ENCODE data around the gene PWWP2B. TPM values are rescaled to one million over a fixed set of nuclear protein-coding genes. Genes with fewer than 3 reads are reported as not detected.
"Not testable (repeated sequence)": the region's sequence is repeated elsewhere in the genome, so short reads cannot be mapped to it uniquely, and the experiment has no call there.

The PWWP2B gene
- 4.2 and 5.8 TPM in 2 replicates for total RNA-seq (2014; rRNA removed; shearing (Covaris generic))

DNA sequence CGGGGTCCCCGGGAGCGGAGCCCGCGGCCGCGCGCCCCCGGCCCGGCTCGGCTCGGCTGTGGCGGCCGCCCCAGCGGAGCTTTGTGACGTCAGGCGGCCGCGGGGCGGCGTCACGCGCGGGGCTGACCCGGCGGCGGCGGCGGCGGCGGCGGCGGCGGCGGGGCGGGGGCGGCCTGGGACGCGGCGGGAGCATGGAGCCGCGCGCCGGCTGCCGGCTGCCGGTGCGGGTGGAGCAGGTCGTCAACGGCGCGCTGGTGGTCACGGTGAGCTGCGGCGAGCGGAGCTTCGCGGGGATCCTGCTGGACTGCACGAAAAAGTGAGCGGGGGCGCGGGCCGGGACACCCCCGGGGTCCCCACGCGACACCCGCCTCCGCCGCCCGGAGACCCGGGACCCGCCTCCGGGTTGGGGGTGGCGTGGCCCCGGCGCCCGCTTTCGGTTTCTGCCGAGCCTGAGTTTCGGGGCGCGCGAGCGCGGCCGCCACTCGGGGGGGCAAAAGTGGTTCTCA is at the start of gene PWWP2B:
TSS of gene PWWP2B (plus strand) at position 165 of the 506 bp plus-strand sequence. CDS start at position 192, 27 bp downstream.
- Histone ChIP-seq H3K9me3 (replicated peaks) (no peaks in the 10 kb centered on the region; the same call in 1 of the 2 replicates), H3K27me3 (replicated peaks) (no peaks in the 10 kb centered on the region), H3K27ac (no peak within 1 kb of the TSS), H3K36me3 (no peaks in the 10 kb centered on the region), H3K4me3 (peak within 1 kb of the TSS; percentile 78), H3K4me1 (replicated peaks) (peaks cover 10% of the 10 kb centered on the region)
- DNase-seq (ENCODE audit: low read depth in 1 of 2, low spot score in 2 of 2): no peak

DNA sequence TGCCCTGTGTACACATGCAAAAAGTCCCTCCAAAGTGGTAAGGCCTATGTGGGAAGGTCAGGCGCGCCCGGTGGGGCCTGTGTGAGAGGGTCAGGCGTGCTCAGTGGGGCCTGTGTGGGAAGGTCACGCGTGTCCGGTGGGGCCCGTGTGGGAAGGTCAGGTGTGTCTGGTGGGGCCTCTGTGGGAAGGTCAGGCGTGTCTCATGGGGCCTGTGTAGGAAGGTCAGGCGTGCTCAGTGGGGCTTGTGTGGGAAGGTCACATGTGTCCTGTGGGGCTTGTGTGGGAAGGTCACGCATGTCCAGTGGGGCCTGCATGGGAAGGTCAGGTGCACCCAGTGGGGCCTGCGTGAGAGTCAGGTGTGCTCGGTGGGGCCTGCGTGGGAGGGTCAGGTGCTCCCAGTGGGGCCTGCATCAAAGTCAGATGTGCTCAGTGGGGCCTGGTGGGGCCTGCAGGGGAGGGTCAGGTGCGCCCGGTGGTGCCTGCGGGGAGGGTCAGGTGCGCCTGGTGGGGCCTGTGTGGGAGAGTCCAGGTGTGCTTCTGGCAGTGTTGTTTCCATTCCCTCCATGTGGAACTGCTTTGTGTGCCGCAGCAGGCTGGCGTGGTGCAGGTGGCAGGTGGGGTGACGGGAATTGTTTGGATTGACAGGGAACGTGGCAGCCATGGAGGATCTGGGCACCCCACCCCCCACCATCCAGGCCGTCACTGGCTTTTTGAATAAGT is 49.6 kb upstream of the PWWP2B start:
- Histone ChIP-seq H3K4me1 (replicated peaks) (no peaks in the 10 kb centered on the region), H3K27ac (no peak overlapping the region), H3K4me3 (no peak overlapping the region), H3K27me3 (replicated peaks) (no peaks in the 10 kb centered on the region), H3K9me3 (replicated peaks) (no peaks in the 10 kb centered on the region), H3K36me3 (no peaks in the 10 kb centered on the region)
- no peak for DNase-seq (ENCODE audit: low read depth in 1 of 2, low spot score in 2 of 2)

DNA sequence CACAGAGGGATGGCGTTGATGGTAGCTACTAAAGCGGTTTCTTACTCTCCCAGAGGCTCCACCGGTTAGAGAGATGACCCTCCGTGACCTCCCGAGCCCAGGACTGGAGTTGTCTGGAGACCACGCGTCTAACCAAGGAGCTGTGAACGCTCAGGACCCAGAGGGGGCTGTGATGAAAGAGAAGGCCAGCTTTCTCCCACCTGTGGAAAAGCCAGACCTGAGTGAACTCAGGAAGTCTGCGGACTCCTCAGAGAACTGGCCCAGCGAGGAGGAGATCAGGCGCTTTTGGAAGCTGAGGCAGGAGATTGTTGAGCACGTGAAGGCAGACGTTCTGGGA is 49.1 kb upstream of the PWWP2B start:
- no peak overlapping the region for H3K27ac ChIP-seq
- H3K27me3 ChIP-seq (replicated peaks): no peaks in the 10 kb centered on the region
- H3K9me3 ChIP-seq (replicated peaks): no peaks in the 10 kb centered on the region
- no peak for DNase-seq (ENCODE audit: low read depth in 1 of 2, low spot score in 2 of 2)
- no peaks in the 10 kb centered on the region for H3K36me3 ChIP-seq
- no peak overlapping the region for H3K4me3 ChIP-seq
- no peaks in the 10 kb centered on the region for H3K4me1 ChIP-seq (replicated peaks)

DNA sequence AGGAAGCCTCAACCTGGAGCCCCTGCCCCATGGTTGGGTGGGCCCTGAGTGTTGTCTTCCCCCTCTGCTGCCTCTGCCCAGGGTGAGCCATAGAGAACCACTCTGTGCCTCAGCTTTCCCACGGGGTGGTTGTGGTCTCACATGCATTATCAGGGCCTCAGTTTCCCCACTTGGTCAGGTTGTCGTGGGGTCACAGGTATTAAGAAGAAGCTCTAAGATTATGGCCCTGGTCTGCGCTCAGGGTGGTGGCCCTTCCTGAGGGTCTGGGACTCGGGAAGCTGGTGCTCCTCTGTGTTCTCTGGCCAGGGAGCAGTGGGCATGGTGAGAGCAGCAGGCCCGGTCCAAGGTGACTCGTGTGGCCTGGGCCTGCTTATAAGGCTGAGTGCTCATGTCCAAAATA is 47.2 kb upstream of the PWWP2B start:
- Histone ChIP-seq H3K27ac (no peak overlapping the region), H3K36me3 (no peaks in the 10 kb centered on the region), H3K27me3 (replicated peaks) (no peaks in the 10 kb centered on the region)

DNA sequence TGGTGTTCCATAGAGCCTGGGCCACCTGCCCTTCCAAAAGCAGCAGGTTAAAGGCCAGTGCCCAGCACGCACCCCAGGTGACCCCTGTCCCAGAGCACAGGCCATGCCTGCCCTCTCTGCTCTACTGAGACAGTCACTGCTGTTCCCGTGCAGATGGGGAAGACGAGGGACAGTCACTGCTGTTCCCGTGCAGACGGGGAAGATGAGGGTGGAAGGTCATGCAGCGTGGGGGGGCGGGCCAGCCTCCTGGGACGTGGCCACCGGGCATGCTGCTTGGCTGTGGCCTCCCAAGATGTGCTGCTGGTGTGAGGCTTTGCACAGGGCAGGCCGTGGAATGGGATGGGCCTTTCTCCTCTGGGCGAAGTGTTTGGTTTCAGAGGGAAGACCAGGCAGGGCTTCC is 46.6 kb upstream of the PWWP2B start:
- no peaks in the 10 kb centered on the region for H3K27me3 ChIP-seq (replicated peaks)
- H3K4me3 ChIP-seq: no peak overlapping the region
- no peak overlapping the region for H3K27ac ChIP-seq
- no peaks in the 10 kb centered on the region for H3K4me1 ChIP-seq (replicated peaks)
- DNase-seq (ENCODE audit: low read depth in 1 of 2, low spot score in 2 of 2): no peak
- H3K36me3 ChIP-seq: no peaks in the 10 kb centered on the region
- H3K9me3 ChIP-seq (replicated peaks): no peaks in the 10 kb centered on the region

More for the DNA sequence above, 47.2 kb upstream of the PWWP2B start:
- no peak for DNase-seq (ENCODE audit: low read depth in 1 of 2, low spot score in 2 of 2)
- H3K4me3 ChIP-seq: no peak overlapping the region
- no peaks in the 10 kb centered on the region for H3K9me3 ChIP-seq (replicated peaks)
- no peaks in the 10 kb centered on the region for H3K4me1 ChIP-seq (replicated peaks)

DNA sequence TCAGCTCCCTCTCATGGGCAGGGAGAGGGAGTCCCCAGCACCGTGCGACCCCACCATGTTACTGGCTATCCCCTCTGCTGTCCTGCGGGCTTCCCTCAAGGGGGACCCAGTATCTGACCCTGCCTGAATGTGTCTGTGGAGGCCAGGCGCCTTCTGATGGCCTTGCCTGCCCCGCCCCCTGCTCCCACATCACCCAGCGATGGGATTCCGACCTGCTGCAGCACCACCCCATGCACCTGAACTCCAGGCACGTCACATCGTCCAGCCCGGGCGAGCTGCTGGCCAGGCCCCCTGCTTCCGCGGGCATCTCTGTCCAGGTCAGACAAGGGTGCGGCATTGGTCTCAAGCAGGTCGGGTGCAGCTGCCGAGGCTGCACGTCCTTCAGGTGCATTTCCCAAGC is 46.1 kb upstream of the PWWP2B start:
- H3K36me3 ChIP-seq: no peaks in the 10 kb centered on the region
- H3K27ac ChIP-seq: no peak overlapping the region
- no peak for DNase-seq (ENCODE audit: low read depth in 1 of 2, low spot score in 2 of 2)
- no peaks in the 10 kb centered on the region for H3K27me3 ChIP-seq (replicated peaks)
- no peaks in the 10 kb centered on the region for H3K4me1 ChIP-seq (replicated peaks)
- H3K9me3 ChIP-seq (replicated peaks): no peaks in the 10 kb centered on the region
- H3K4me3 ChIP-seq: no peak overlapping the region

DNA sequence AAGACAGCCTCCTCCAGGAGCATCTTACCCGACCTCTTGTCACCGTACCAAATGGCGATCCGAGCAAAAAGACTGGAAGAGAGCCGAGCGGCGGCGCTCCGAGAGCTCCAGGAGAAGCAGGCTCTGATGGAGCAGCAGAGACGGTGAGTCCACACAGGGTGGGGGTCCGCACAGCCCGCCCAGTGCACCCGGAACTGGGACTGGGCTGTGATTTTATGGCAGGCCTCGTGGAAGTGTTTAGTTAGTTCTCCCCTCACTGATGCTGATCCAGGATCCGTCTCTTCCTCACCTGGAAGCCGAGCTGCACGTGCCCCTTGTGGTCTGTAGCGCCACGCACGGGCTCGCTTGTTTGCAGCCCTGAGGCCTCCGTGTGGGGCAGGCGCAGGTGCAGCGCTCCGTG is 45.4 kb upstream of the PWWP2B start:
- no peaks in the 10 kb centered on the region for H3K9me3 ChIP-seq (replicated peaks)

DNA sequence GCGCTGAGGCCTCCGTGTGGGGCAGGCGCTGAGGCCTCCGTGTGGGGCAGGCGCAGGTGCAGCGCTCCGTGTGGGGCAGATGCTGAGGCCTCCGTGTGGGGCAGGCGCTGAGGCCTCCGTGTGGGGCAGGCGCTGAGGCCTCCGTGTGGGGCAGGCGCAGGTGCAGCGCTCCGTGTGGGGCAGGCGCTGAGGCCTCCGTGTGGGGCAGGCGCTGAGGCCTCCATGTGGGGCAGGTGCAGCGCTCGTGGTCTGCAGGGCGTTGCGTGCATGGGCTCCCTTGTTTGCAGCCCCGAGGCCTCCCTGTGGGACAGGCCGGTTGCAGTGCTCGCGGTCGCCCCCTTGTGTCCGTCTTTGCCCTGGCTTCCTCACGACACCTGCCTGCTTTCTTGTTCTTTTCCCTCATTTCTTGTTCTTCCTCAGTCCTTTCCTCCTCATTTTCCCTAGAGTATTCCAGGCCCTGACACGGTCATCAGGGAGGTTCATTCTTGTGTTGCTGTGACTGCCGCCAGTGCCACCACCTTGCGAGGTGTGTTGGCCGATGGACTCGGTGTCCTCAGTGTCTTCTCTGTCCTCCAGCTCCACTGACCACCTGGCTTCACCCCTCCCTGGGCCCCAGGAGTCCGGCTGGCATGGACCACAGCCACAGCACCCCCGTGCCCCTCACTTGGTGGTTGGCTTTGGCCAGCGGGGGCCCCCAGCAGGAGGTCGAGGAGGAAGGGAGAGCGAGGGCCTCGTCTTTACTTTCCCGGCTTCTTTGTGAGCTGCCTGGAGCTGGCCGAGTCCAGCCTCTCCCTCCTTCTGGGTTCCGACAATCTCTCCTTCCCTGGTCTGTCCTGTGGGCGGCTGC is 44.3 kb upstream of the PWWP2B start:
- H3K36me3 ChIP-seq; H3K4me1 ChIP-seq (replicated peaks); H3K9me3 ChIP-seq (replicated peaks); H3K27me3 ChIP-seq (replicated peaks); H3K27ac ChIP-seq; H3K4me3 ChIP-seq: not testable (repeated sequence)
- peak in 1 of 2 experiments; percentile 42 for DNase-seq (ENCODE audit: low read depth in 1 of 2, low spot score in 2 of 2)

More for the DNA sequence above, 45.4 kb upstream of the PWWP2B start:
- H3K27me3 ChIP-seq (replicated peaks): no peaks in the 10 kb centered on the region
- no peaks in the 10 kb centered on the region for H3K36me3 ChIP-seq
- H3K27ac ChIP-seq: no peak overlapping the region
- no peak for DNase-seq (ENCODE audit: low read depth in 1 of 2, low spot score in 2 of 2)
- no peaks in the 10 kb centered on the region for H3K4me1 ChIP-seq (replicated peaks)
- no peak overlapping the region for H3K4me3 ChIP-seq

DNA sequence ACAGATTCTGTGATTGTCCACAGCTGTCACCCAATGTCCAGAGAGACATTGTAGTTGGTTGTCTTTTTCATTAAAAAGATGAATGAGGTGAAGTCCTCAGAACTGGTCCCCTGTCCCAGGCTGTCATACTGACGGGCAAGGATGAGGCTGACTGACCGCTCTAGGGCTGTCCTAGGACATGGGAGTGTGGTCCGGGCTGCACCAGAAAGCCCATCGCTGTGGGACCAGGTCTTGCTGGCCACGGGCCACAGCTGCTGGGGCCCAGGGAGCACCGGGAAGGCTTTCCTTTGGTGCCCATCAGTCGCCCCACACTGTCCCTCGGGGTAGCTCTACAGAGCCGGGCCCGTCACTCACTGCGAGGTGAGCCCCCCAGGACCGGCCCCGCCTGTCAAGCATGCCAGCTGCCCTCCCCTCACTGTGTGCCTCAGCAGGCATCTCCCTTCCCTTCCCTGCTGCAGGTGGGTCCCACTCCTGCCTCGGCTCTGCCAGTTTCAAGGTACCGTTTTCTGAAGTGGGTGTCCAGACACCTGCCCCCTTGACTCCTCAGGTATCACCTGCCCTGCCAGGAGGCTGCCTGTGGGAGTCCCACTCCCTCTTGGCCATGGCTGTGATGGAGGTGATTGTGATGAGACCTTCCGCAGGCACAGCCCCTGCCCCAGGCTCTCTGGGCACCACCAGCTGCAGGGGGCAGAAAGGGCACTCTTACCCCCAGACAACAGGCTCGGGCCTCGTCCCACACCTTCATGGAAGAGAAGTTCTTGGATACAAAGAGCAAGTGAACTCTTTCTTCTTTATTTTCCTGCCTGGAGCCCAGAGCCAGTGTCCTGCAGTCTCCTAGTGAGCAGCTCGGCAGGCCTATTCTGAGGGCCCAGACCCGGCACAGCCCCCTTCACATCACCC is 43.3 kb upstream of the PWWP2B start:
- Histone ChIP-seq H3K27me3 (replicated peaks) (no peaks in the 10 kb centered on the region), H3K4me3 (no peak overlapping the region), H3K27ac (no peak overlapping the region), H3K4me1 (replicated peaks) (no peaks in the 10 kb centered on the region), H3K36me3 (no peaks in the 10 kb centered on the region), H3K9me3 (replicated peaks) (no peaks in the 10 kb centered on the region)
- no peak for DNase-seq (ENCODE audit: low read depth in 1 of 2, low spot score in 2 of 2)

DNA sequence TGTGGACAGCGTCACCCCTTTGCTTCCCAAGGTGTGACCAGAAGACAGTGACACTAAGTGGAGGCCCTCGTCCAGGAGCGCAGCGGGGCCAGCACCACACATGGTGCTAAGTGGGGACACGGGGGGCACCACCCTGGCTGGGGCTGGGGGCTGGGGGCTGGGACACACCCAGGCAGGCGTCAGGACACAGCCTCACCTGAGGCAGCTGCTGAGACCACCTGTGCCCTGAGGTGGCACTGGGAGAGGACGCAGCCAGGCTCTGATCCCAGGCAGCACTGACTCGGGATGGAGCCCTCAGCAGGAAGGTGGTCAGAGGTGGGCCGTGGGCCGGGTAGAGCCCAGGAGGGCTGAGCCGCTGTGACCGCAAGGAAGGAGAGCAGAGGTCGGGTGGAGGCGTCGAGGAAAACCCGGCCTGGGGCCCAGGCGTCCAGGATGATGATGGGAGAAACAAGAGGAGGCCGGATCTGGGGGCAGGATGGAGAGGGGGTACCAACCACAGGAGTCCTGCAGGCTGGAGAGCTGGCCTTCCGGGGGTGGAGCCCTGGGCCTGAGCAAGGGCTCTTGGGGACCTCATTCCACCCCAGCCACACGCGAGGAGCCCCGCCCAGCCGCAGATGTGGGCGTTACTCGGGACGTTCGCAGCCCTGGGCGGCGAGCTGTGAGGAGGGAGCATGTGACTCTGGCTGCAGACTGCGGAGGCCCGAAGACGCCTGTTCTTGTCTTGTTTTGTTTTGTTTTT is 42.5 kb upstream of the PWWP2B start:
- H3K36me3 ChIP-seq: no peaks in the 10 kb centered on the region
- H3K4me1 ChIP-seq (replicated peaks): no peaks in the 10 kb centered on the region
- H3K27me3 ChIP-seq (replicated peaks): no peaks in the 10 kb centered on the region
- no peak for DNase-seq (ENCODE audit: low read depth in 1 of 2, low spot score in 2 of 2)
- no peak overlapping the region for H3K4me3 ChIP-seq
- H3K27ac ChIP-seq: no peak overlapping the region
- H3K9me3 ChIP-seq (replicated peaks): no peaks in the 10 kb centered on the region

DNA sequence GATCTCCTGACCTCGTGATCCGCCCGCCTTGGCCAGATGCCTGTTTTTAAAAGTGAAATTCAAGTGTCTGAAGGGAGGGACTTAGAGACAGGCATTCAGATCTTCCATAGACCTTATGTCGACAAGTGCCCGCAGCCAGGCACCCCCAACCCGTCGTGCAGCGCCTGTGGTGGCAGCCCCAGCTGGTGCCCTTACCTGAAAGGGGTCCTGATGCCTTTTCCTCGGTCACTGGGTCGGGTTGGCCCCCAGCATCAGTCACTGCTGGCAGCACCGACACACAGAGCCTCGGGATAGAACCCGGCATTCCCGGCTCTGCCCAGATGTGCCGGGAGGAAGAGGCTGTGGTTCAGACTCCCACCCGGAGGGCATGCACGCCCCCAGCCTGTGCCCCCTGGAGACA is 41.7 kb upstream of the PWWP2B start:
- Histone ChIP-seq H3K4me1 (replicated peaks) (no peaks in the 10 kb centered on the region), H3K9me3 (replicated peaks) (no peaks in the 10 kb centered on the region), H3K27me3 (replicated peaks) (no peaks in the 10 kb centered on the region), H3K36me3 (no peaks in the 10 kb centered on the region), H3K4me3 (no peak overlapping the region), H3K27ac (no peak overlapping the region)
- no peak for DNase-seq (ENCODE audit: low read depth in 1 of 2, low spot score in 2 of 2)

DNA sequence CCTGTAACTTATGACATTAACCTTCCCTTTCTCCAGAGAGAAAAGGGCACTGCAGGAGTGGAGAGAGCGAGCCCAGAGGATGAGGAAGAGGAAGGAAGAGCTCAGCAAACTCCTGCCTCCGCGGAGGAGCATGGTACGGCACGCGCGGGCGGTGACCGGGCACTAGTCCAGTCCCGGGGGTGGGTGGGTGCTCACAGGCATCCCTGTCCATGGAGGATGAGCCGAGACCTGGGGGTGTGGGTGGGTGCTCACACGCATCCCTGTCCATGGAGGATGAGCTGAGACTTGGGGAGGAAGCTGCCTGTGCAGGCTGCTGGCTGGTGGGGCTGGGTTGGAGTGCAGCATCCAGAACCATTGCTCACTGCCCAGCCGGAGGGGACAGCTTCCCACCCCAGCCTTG is 41.2 kb upstream of the PWWP2B start:
- H3K4me3 ChIP-seq: no peak overlapping the region
- H3K27ac ChIP-seq: no peak overlapping the region
- no peaks in the 10 kb centered on the region for H3K27me3 ChIP-seq (replicated peaks)
- no peaks in the 10 kb centered on the region for H3K9me3 ChIP-seq (replicated peaks)
- H3K36me3 ChIP-seq: no peaks in the 10 kb centered on the region
- no peak for DNase-seq (ENCODE audit: low read depth in 1 of 2, low spot score in 2 of 2)
- H3K4me1 ChIP-seq (replicated peaks): no peaks in the 10 kb centered on the region

DNA sequence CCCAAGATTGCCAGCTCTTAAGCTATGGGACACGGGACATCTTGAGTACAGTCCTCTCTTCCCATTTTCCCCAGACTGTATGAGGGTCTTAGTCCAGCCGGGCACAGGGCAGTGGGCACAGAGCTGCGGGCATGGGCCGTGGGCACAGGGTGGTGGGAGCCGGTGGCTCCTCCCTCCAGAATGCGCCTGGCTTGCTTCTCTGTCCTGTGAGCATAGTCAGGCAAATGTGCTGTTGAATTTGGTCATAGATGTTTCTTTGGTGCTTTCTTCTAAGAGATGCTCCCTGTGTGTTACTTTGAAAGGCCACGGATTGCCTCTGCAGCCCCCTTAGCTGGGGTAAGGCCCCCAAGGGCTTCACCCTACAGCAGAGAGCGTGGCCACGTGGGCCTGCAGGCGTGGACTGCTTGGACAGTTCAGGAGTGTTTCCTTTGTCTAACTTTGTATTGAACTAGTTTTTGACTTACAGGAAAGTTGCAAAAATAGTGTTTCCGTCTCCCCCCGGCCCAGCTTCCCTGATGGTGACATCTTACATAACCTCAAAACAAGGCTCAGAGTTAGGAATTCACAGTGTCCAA is 40.3 kb upstream of the PWWP2B start:
- Histone ChIP-seq H3K4me3 (no peak overlapping the region), H3K27ac (no peak overlapping the region), H3K4me1 (replicated peaks) (no peaks in the 10 kb centered on the region), H3K36me3 (no peaks in the 10 kb centered on the region), H3K9me3 (replicated peaks) (no peaks in the 10 kb centered on the region), H3K27me3 (replicated peaks) (no peaks in the 10 kb centered on the region)
- no peak for DNase-seq (ENCODE audit: low read depth in 1 of 2, low spot score in 2 of 2)

All from SJSA1 (cell line).